Heart left ventricle (tissue), 13 donors: Measurements from ENCODE around the gene MRPS23.

Experiments
- CTCF ChIP-seq, 12 donors: fragments of 200-600 bp; sonication (generic) in 4 of 12; IDR thresholded peaks; one replicate each; pipeline versions ENCODE4 v1.5.0 to v1.8.0; 2018 to 2022; ENCODE audit warnings: antibody characterized with exemption in 12 of 12, mild to moderate bottlenecking in 5 of 12
- POLR2A ChIP-seq, 2 donors: fragments of 450-650 bp; IDR thresholded peaks; one replicate each; pipeline ENCODE4 v1.6.1; 2017; ENCODE audit warnings: antibody characterized with exemption in 2 of 2, mild to moderate bottlenecking in 2 of 2, moderate library complexity in 2 of 2
- donor health status: ischemic (EF 13 %, LVEDD 7.1; RV severe dilation, severe dysfunction).
- donor health status: DM: no; HTN: yes; CAD: no.
- donor health status: DM: no; HTN: no; CAD: no.
- donor health status: ischemic (EF 25% LVEDD 6.9; RV normal size, moderate dysfunction).
- donor health status: ischemic (EF 25% LVEDD 5.7; RV mildly dilated, moderate dysfunction).
- donor health status: ischemic (EF 35%, LVEDD 5.7; RV mildly dilated, moderate dysfunction).
- donor health status: nonischemic (EF 11% LVEDD 7.7; RV severe dilation, severe dysfunction).
- donor health status: DM: yes; HTN: yes; CAD: no.
- donor health status: PGD.
- donor health status: ischemic (EF 29% LVEDD 5.4; RV normal size, mild dysfunction).
- donor health status: nonischemic (EF 23%, LVEDD 6.1; RV moderate dilation, normal function).

- no peak for TF ChIP-seq POLR2A (IDR thresholded peaks at IDR 0.05)
- TF ChIP-seq CTCF (IDR thresholded peaks at IDR 0.05), result no peak
These were observed 31.8 kb downstream of the MRPS23 start for GRCh38 chr17:57818066-57818465.
